ENCODE results near the gene BEGAIN.

BEGAIN gene

DNA sequence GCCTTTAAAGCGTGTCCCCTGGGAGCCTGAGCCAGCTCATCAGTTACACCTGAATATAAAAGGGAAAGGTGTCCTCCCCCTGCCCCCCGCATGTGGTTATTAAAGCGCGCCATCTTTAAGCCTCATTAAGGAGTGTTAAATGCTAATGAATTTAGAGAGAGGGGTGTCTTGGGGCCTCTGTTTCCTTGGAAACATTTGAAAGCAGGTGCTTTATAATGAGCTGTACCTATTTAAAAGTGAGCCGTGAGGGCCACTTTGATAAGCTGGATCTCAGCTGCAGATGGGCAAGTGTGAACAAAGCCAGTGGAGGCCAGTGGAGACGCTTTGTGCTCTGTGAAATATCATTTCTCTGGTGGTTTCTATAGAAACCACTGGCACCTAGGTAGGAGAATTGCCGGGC lies 84.0 kb downstream of the BEGAIN start:
- H3K9me3 Mint-ChIP-seq: peaks cover 13% of the 10 kb centered on the region
- peaks cover 8% of the 10 kb centered on the region for H3K4me1 Mint-ChIP-seq
- ATAC-seq: no peak
- H3K4me3 Mint-ChIP-seq: no peak overlapping the region
- H3K36me3 Mint-ChIP-seq: peaks cover 16% of the 10 kb centered on the region
- no peaks in the 10 kb centered on the region for H3K27me3 Mint-ChIP-seq
- H3K27ac Mint-ChIP-seq: no peak overlapping the region

DNA sequence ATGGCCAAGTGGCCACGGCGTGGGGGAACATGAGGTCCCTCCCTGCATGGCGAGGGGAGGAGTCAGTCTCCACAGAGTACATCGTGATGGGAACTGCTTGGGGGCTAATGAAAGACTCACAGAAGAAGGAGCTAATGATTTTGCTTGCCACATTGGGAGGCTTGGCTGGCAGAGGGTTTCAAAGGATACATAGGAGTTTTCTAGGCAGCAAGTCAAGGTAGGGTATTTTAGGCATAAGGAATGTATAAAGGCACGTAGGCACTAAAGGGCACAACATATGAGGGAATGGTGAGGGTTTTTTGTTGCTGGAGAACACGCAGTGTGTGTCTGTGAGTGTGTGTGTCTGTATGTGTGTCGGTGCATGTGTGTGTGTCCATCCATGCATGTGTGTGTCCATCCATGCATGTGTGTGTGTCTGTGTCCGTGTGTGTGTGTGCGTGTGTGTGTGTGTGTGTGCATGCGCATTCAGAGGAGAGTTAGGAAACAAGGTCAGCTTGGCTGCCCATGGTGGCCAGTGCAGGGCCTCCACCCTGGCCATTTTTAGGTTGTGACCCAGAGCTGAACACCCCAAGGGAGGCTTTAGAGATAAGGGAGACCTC lies 84.5 kb downstream of the BEGAIN start:
- H3K27ac Mint-ChIP-seq: no peak overlapping the region
- H3K4me1 Mint-ChIP-seq: peaks cover 11% of the 10 kb centered on the region
- H3K9me3 Mint-ChIP-seq: peaks cover 13% of the 10 kb centered on the region
- H3K36me3 Mint-ChIP-seq: peaks cover 18% of the 10 kb centered on the region
- no peak for ATAC-seq
- H3K27me3 Mint-ChIP-seq: no peaks in the 10 kb centered on the region
- no peak overlapping the region for H3K4me3 Mint-ChIP-seq

DNA sequence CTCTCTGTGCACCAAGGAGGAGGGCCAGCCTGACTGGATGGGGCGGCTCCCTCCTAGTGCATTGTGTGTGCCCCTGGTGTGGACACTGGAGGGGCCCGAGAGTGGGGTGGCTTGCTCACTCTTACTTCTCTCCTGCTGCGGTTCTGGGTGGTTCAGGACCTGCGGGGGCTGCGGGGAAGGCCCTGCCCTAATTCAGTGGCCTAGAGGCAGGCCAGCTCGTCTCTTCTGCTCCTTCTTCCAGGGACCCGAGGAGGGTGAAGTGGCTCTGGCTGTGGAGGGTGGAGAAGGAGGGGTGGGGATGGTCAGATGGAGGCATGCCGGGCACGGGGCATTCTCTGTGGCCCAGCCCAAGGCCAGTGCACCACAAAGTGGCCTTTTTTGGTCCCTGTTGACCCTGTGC lies 87.1 kb downstream of the BEGAIN start:
- no peak for ATAC-seq
- no peak overlapping the region for H3K4me3 Mint-ChIP-seq
- peaks cover 16% of the 10 kb centered on the region for H3K9me3 Mint-ChIP-seq
- no peaks in the 10 kb centered on the region for H3K27me3 Mint-ChIP-seq
- H3K36me3 Mint-ChIP-seq: peaks cover 27% of the 10 kb centered on the region
- peaks cover 14% of the 10 kb centered on the region for H3K4me1 Mint-ChIP-seq
- no peak overlapping the region for H3K27ac Mint-ChIP-seq

DNA sequence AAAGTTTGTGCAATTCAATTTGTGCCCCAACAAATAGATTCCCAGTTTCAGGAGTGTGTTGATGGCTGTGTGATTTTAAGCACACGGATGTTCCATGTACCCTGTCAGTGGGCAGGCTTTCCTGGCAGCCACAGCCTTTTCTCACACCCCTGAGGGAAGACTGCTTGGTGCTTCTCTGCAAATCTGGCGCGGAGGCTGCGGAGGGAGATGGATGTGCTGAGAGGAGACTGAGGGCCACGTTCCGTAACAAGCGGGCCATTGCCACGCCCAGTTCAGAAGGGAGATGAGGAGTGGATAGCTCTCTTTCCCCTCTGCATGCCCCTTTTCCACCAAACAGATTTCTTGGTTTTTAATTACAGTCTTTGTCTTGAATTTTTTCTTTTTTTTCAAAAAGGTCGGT lies 89.1 kb downstream of the BEGAIN start:
- Mint-ChIP-seq H3K27ac (no peak overlapping the region), H3K27me3 (no peaks in the 10 kb centered on the region), H3K4me1 (peaks cover 14% of the 10 kb centered on the region), H3K36me3 (peaks cover 25% of the 10 kb centered on the region), H3K9me3 (peaks cover 8% of the 10 kb centered on the region), H3K4me3 (no peak overlapping the region)
- ATAC-seq: no peak

DNA sequence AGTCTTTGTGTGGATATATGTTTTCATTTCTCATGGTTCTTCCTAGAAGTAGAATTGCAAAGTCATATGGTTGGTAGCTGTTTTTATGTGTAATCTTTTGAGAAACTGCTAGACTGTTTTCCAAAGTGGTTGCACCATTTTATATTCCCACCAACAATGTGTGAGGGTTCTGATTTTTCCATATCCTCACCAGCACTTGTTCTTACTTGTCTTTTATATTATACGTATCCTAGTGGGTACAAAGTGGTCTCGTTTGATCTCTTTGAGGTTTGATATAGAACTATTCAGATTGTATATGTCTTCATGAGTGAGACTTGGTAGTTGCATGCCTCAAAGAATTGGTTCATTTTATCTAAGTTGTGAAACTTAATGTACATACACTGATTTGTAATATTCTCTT lies 91.3 kb downstream of the BEGAIN start:
- Mint-ChIP-seq H3K4me1 (peaks cover 5% of the 10 kb centered on the region), H3K4me3 (no peak overlapping the region), H3K9me3 (peaks cover 4% of the 10 kb centered on the region), H3K36me3 (peaks cover 28% of the 10 kb centered on the region), H3K27ac (no peak overlapping the region), H3K27me3 (no peaks in the 10 kb centered on the region)
- no peak for ATAC-seq

DNA sequence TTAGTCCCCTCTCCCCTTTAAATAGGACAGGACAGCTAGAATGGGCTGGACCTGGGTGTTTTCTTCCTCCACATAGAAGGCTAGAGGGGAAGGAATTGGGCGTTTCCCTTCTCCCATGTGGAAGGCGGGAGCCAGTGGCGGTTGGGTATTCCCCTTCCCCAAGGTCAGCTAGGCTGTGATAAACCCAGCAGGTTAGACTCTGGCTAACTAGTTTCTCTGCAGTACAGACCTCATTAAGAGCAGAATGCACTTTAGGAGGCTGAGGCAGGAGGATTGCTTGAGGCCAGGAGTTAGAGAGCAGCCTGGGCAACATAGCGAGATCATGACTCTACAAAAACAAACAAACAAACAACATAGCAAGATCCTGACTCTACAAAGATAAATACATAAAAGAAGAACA lies 92.6 kb downstream of the BEGAIN start:
- ATAC-seq: no peak
- Mint-ChIP-seq H3K9me3 (peaks cover 4% of the 10 kb centered on the region), H3K27ac (no peak overlapping the region), H3K27me3 (no peaks in the 10 kb centered on the region), H3K4me3 (no peak overlapping the region), H3K36me3 (peaks cover 32% of the 10 kb centered on the region), H3K4me1 (peaks cover 5% of the 10 kb centered on the region)

DNA sequence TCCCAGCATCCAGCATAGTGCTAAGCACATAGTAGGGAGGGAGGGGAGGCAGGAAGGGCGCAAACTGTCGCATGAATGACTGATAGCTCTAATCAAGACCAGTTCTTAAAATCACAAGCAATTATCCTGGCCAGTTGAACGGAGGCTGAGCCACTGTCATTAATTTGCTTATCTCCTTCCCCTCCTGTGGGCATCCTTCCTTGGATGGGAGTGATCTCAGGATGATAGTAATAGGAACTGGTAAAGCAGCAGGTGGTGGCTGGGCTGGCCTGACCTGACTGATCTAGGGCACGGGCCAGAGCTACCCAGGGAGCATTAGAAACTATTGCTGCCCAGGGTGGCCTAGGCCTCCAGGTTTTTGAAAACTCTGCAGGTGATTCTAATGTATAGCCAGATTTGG lies 97.0 kb downstream of the BEGAIN start:
- H3K27me3 Mint-ChIP-seq: no peaks in the 10 kb centered on the region
- ATAC-seq: no peak
- H3K36me3 Mint-ChIP-seq: peaks cover 24% of the 10 kb centered on the region
- H3K27ac Mint-ChIP-seq: no peak overlapping the region
- peaks cover 13% of the 10 kb centered on the region for H3K4me1 Mint-ChIP-seq
- no peaks in the 10 kb centered on the region for H3K9me3 Mint-ChIP-seq
- no peak overlapping the region for H3K4me3 Mint-ChIP-seq

DNA sequence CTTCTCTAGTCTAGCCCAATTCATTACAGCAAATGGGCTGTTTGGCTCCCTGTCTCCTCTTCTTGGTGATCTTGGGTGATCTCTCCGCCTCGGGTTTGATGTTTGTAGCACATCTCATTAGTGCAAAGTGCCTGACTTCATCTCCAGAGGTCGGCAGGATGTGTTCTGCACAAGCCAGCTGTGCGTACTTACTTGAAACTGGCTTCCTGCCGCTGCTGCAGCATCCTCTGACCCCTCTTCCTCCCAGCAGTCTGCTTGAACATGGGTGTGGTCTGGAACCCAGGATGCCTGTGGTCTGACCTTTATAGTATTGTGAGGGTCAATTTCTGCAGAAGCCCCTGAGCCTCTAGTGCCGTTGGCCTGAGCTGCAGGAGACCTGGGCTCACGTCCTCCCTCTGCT lies 99.2 kb downstream of the BEGAIN start:
- H3K27me3 Mint-ChIP-seq: no peaks in the 10 kb centered on the region
- no peak overlapping the region for H3K4me3 Mint-ChIP-seq
- no peak for ATAC-seq
- H3K4me1 Mint-ChIP-seq: peaks cover 15% of the 10 kb centered on the region
- no peak overlapping the region for H3K27ac Mint-ChIP-seq
- H3K9me3 Mint-ChIP-seq: no peaks in the 10 kb centered on the region
- H3K36me3 Mint-ChIP-seq: peaks cover 32% of the 10 kb centered on the region

DNA sequence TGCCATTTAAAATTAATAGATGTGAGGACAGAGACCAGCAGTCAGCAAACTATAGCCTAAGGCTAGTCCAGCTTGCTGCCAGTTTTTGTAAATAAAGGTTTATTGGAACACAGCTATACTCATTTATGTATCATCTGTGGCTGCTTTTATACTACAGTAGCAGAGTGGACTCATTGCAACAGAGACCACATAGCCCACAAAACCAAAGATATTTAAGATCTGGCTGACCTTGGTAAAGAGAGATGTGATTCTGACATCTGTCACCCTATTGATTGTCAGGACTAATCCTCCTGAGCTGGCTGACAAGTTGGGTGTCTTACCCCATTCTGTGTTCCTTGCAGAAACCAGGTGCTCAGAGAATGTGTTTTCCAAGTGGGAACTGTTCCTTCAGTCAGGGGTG lies 99.9 kb downstream of the BEGAIN start:
- no peaks in the 10 kb centered on the region for H3K27me3 Mint-ChIP-seq
- H3K27ac Mint-ChIP-seq: no peak overlapping the region
- H3K4me3 Mint-ChIP-seq: no peak overlapping the region
- no peak for ATAC-seq
- H3K36me3 Mint-ChIP-seq: peaks cover 29% of the 10 kb centered on the region
- no peaks in the 10 kb centered on the region for H3K9me3 Mint-ChIP-seq
- peaks cover 15% of the 10 kb centered on the region for H3K4me1 Mint-ChIP-seq
